HFFc6 (cell line): ENCODE results near the gene CFTR. TPM values are rescaled to one million over a fixed set of nuclear protein-coding genes. Genes with fewer than 3 reads are reported as not detected.

ENCODE experiments used
- DNase-seq: peaks from one replicate; pipeline ENCODE4 v3.0.0-alpha.2; 2018
- H3K27ac Mint-ChIP-seq: 2 replicates; pipeline ENCODE4 v1.8.0; 2020; ENCODE audit warnings: mild to moderate bottlenecking, mixed read lengths
- H3K27me3 Mint-ChIP-seq: 2 replicates; pipeline ENCODE4 v1.8.0; 2021; ENCODE audit warnings: mild to moderate bottlenecking, moderate library complexity, mixed read lengths; ENCODE audit not compliant: insufficient read depth
- H3K36me3 Mint-ChIP-seq: 2 replicates; pipeline ENCODE4 v1.8.0; 2021; ENCODE audit warnings: low read depth, mixed read lengths
- H3K4me1 Mint-ChIP-seq: 2 replicates; pipeline ENCODE4 v1.8.0; 2020; ENCODE audit warnings: low read depth, mixed read lengths
- H3K4me3 Mint-ChIP-seq: 2 replicates; pipeline ENCODE4 v1.8.0; 2020; ENCODE audit warnings: mild to moderate bottlenecking, moderate library complexity, mixed read lengths
- H3K9me3 Mint-ChIP-seq: 2 replicates; pipeline ENCODE4 v1.8.0; 2020; ENCODE audit warnings: mild to moderate bottlenecking, mixed read lengths
- total RNA-seq, 6 experiments: library from RNA; stranded (reverse); fragmentation: NEBNext Ultra II Directional; extraction: Animal tissue kit (Norgen Biotek cat#: 25700); gene quantifications; 2 replicates in 1 of 6; 3 replicates in 5 of 6; pipeline ENCODE4 v1.2.3, GENCODE V29; 2021
- TF ChIP-seq, protein P1 (sequence below): fragments of 200-600 bp; sonication (generic); IDR thresholded peaks from 2 replicates; pipeline ENCODE4 v1.5.0; 2021; ENCODE audit warnings: antibody characterized with exemption, mild to moderate bottlenecking

Gene CFTR
- total RNA-seq, 6 experiments from 2014 or later, result not detected

DNA sequence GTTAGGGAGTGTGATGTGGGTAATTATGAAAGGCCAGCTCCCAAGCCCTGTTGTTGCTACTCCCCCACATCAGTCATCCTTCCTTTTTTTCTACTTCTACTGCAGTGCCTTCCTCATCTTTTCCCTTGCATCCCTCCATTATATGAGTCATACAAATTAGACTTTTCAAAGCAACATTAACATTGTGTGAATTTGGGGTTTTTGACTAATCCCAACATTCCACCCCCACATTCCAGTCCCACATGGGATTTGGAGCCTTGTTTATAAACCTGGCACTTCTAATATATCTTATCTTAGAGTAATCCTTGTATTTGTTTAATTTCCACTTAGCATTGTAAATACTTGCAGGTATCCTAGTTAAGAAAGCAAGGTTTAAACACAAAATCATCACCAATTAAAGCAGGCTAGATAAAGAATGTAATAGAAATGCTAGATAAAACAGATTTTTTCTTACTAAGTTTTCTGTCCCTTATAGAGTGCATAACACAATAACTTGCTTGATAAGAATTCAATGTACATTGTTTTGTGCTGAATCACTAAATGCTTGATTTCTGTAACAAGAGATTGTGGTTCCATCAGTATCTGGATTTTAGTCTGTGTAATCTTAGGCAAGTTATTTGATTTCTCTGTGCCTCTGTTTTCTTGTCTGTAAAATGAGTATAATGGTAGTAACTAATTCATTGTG lies 165.8 kb downstream of the CFTR start:
- Mint-ChIP-seq H3K36me3 (no peaks in the 10 kb centered on the region), H3K4me3 (no peak overlapping the region)

GRCh38 chr7:117648203-117648866 lies 168.5 kb downstream of the CFTR start:
- no peak overlapping the region for H3K4me3 Mint-ChIP-seq
- H3K4me1 Mint-ChIP-seq, result no peaks in the 10 kb centered on the region
- DNase-seq, result no peak
- H3K27me3 Mint-ChIP-seq, result peaks cover 3% of the 10 kb centered on the region
- H3K27ac Mint-ChIP-seq, result no peak overlapping the region
- H3K36me3 Mint-ChIP-seq, result no peaks in the 10 kb centered on the region
- H3K9me3 Mint-ChIP-seq, result peaks cover 31% of the 10 kb centered on the region
- TF ChIP-seq, protein P1, sequence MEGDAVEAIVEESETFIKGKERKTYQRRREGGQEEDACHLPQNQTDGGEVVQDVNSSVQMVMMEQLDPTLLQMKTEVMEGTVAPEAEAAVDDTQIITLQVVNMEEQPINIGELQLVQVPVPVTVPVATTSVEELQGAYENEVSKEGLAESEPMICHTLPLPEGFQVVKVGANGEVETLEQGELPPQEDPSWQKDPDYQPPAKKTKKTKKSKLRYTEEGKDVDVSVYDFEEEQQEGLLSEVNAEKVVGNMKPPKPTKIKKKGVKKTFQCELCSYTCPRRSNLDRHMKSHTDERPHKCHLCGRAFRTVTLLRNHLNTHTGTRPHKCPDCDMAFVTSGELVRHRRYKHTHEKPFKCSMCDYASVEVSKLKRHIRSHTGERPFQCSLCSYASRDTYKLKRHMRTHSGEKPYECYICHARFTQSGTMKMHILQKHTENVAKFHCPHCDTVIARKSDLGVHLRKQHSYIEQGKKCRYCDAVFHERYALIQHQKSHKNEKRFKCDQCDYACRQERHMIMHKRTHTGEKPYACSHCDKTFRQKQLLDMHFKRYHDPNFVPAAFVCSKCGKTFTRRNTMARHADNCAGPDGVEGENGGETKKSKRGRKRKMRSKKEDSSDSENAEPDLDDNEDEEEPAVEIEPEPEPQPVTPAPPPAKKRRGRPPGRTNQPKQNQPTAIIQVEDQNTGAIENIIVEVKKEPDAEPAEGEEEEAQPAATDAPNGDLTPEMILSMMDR, result no peak

More for the DNA sequence above, 165.8 kb downstream of the CFTR start:
- peaks cover 33% of the 10 kb centered on the region for H3K9me3 Mint-ChIP-seq
- H3K27ac Mint-ChIP-seq, result no peak overlapping the region
- H3K27me3 Mint-ChIP-seq, result peaks cover 3% of the 10 kb centered on the region
- TF ChIP-seq, protein P1, result no peak
- DNase-seq, result no peak
- H3K4me1 Mint-ChIP-seq, result no peaks in the 10 kb centered on the region

DNA sequence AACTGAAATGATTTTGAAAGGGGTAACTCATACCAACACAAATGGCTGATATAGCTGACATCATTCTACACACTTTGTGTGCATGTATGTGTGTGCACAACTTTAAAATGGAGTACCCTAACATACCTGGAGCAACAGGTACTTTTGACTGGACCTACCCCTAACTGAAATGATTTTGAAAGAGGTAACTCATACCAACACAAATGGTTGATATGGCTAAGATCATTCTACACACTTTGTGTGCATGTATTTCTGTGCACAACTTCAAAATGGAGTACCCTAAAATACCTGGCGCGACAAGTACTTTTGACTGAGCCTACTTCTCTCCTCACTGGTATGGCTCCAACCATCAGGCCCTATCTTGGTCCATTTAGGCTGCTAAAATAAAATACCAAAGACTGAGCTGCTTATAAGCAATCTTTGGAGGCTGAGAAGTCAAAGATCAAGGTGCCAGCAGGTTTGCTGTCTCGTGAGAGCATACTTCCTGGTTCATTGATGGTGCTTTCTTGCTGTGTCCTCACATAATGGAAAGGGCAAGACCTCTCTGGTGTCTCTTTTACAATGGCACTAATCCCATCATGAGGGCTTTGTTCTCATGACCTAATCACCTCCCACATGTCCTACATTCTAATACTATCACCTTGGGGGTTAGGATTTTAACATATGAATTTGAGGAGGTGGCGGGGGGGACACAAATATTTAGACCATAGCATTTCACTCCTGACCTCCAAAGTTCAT lies 173.3 kb downstream of the CFTR start:
- H3K27me3 Mint-ChIP-seq, result no peaks in the 10 kb centered on the region
- TF ChIP-seq, protein P1, result no peak
- DNase-seq, result no peak
- no peaks in the 10 kb centered on the region for H3K36me3 Mint-ChIP-seq
- H3K4me3 Mint-ChIP-seq, result no peak overlapping the region
- no peak overlapping the region for H3K27ac Mint-ChIP-seq
- H3K9me3 Mint-ChIP-seq, result peaks cover 32% of the 10 kb centered on the region
- no peaks in the 10 kb centered on the region for H3K4me1 Mint-ChIP-seq

DNA sequence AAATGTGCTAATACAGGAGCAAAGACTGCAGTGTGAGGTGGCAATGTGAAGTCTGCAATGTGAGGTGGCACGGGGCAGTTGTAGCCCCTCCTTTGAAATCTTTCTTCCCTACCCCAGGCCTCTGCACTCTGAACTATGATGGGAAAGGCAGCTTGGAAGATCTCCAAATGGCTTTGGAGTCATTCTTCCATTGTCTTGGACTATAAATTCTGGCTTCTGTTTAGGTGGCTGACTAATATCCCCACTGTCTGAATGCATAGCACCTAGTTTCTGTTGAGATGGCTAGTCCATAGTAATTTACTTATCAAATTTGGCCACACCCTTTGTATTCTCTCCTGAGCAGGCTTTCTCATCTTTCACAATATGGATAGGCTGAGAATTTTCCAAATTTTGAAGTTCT lies 175.0 kb downstream of the CFTR start:
- no peak for DNase-seq
- peaks cover 40% of the 10 kb centered on the region for H3K9me3 Mint-ChIP-seq
- H3K27ac Mint-ChIP-seq, result no peak overlapping the region
- no peaks in the 10 kb centered on the region for H3K36me3 Mint-ChIP-seq
- TF ChIP-seq, protein P1, result no peak
- no peaks in the 10 kb centered on the region for H3K4me1 Mint-ChIP-seq
- H3K27me3 Mint-ChIP-seq, result no peaks in the 10 kb centered on the region
- H3K4me3 Mint-ChIP-seq, result no peak overlapping the region

DNA sequence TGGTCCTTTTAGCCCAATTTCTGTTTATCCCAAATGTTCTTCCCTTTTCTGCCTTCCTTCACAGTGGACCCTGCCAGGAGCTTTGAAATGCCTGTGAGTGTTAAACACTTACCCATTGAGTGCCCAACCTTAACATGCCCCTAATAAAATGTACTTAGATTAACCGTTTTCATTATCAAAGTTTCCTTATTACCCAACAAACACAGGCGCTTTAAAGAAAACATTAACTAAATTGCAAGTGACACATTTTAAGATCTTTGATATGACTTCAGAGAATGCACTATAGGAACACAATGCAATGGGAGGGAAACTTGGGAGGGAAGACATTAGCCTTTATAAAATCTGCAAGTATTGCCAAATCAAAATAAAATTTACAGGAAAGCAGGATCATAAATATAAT lies 177.0 kb downstream of the CFTR start:
- Mint-ChIP-seq H3K27ac (no peak overlapping the region), H3K36me3 (no peaks in the 10 kb centered on the region), H3K4me3 (no peak overlapping the region), H3K27me3 (no peaks in the 10 kb centered on the region), H3K9me3 (peaks cover 36% of the 10 kb centered on the region), H3K4me1 (no peaks in the 10 kb centered on the region)
- TF ChIP-seq, protein P1, result no peak
- DNase-seq, result no peak
